HepG2 (cell line): ENCODE measurements around the gene RFXANK. TPM values are rescaled to one million over a fixed set of nuclear protein-coding genes. Genes with fewer than 3 reads are reported as not detected.

ENCODE experiments used
- AKAP8 ChIP-seq: sonication (generic); formaldehyde crosslinking; IDR thresholded peaks from 2 replicates; pipeline ENCODE4 v1.5.1; 2020; ENCODE audit warnings: mild to moderate bottlenecking, missing genetic modification reagents
- ARNTL ChIP-seq: sonication (generic); formaldehyde crosslinking; IDR thresholded peaks from 2 replicates; pipeline ENCODE4 v1.4.0; 2020; ENCODE audit warnings: mild to moderate bottlenecking, missing genetic modification reagents
- ATF1 ChIP-seq: IDR thresholded peaks from 2 replicates; pipeline ENCODE4 v1.6.1; 2016; ENCODE audit warnings: mild to moderate bottlenecking, control low read depth
- CENPX ChIP-seq: sonication (generic); formaldehyde crosslinking; IDR thresholded peaks from 2 replicates; pipeline ENCODE4 v1.9.0; 2021; ENCODE audit warnings: mild to moderate bottlenecking, missing genetic modification reagents, moderate library complexity
- ESRRA ChIP-seq: sonication (generic); formaldehyde crosslinking; IDR thresholded peaks from 2 replicates; pipeline ENCODE4 v1.5.1; 2020; ENCODE audit warnings: mild to moderate bottlenecking, low read depth, missing genetic modification reagents
- GABPA ChIP-seq, 2 experiments: IDR thresholded peaks; 2 replicates each; pipeline ENCODE4 v1.6.1; 2011 to 2016; ENCODE audit warnings: low read depth in 2 of 2, low read length in 1 of 2, missing biosample characterization in 1 of 2, missing genetic modification characterization in 1 of 2
- GZF1 ChIP-seq: sonication (generic); formaldehyde crosslinking; IDR thresholded peaks from 2 replicates; pipeline ENCODE4 v1.5.1; 2020; ENCODE audit warnings: mild to moderate bottlenecking, missing genetic modification reagents
- HDAC6 ChIP-seq: fragments of 200-600 bp; sonication (generic); IDR thresholded peaks from 2 replicates; pipeline ENCODE4 v1.7.0; 2017; ENCODE audit warnings: mild to moderate bottlenecking, antibody characterized with exemption, low read length, low read depth
- HNRNPK ChIP-seq: fragments of 200-400 bp; formaldehyde crosslinking; IDR thresholded peaks from 2 replicates; pipeline ENCODE4 v1.6.1; 2018; ENCODE audit warnings: low read length, low read depth, moderate library complexity, mild to moderate bottlenecking; ENCODE audit not compliant: poor library complexity, severe bottlenecking
- MEIS1 ChIP-seq: sonication (generic); formaldehyde crosslinking; IDR thresholded peaks from 2 replicates; pipeline ENCODE4 v1.9.0; 2021; ENCODE audit warnings: mild to moderate bottlenecking, missing genetic modification reagents, moderate library complexity, borderline replicate concordance
- SAFB2 ChIP-seq: sonication (generic); formaldehyde crosslinking; IDR thresholded peaks from 2 replicates; pipeline ENCODE4 v1.5.1; 2020; ENCODE audit warnings: missing genetic modification reagents, low read depth, mild to moderate bottlenecking, borderline replicate concordance
- SIX4 ChIP-seq: sonication (generic); formaldehyde crosslinking; IDR thresholded peaks from 2 replicates; pipeline ENCODE4 v1.4.0; 2020; ENCODE audit warnings: missing genetic modification reagents
- SP5 ChIP-seq: IDR thresholded peaks from 2 replicates; pipeline ENCODE4 v1.6.1; 2016; ENCODE audit warnings: low read depth, borderline replicate concordance
- XBP1 ChIP-seq: sonication (generic); formaldehyde crosslinking; IDR thresholded peaks from 2 replicates; pipeline ENCODE4 v1.5.0; 2020; ENCODE audit warnings: missing genetic modification reagents
- ZFP37 ChIP-seq: sonication (generic); formaldehyde crosslinking; IDR thresholded peaks from 2 replicates; pipeline ENCODE4 v1.4.0; 2020; ENCODE audit warnings: missing genetic modification reagents, borderline replicate concordance
- ZNF281 ChIP-seq: sonication (generic); formaldehyde crosslinking; IDR thresholded peaks from 2 replicates; pipeline ENCODE4 v1.4.0; 2020; ENCODE audit warnings: missing genetic modification reagents, borderline replicate concordance
- ZNF333 ChIP-seq: sonication (generic); formaldehyde crosslinking; IDR thresholded peaks from 2 replicates; pipeline ENCODE4 v1.4.0; 2020; ENCODE audit warnings: mild to moderate bottlenecking, missing genetic modification reagents, borderline replicate concordance
- ZNF367 ChIP-seq: sonication (generic); formaldehyde crosslinking; IDR thresholded peaks from 2 replicates; pipeline ENCODE4 v1.4.0; 2020; ENCODE audit warnings: missing genetic modification reagents, borderline replicate concordance
- ZNF607 ChIP-seq: sonication (generic); formaldehyde crosslinking; IDR thresholded peaks from 2 replicates; pipeline ENCODE4 v1.5.1; 2020; ENCODE audit warnings: missing genetic modification reagents, mild to moderate bottlenecking, borderline replicate concordance
- ZNF619 ChIP-seq: sonication (generic); formaldehyde crosslinking; IDR thresholded peaks from 2 replicates; pipeline ENCODE4 v1.4.0; 2020; ENCODE audit warnings: mild to moderate bottlenecking, missing genetic modification reagents
- ZNF792 ChIP-seq: IDR thresholded peaks from 2 replicates; pipeline ENCODE4 v1.6.1; 2016
- ZNF850 ChIP-seq: sonication (generic); formaldehyde crosslinking; conservative IDR thresholded peaks from 2 replicates; pipeline ENCODE4 v1.9.0; 2021; ENCODE audit warnings: mild to moderate bottlenecking, missing genetic modification reagents
- polyA plus RNA-seq, 8 experiments: library from polyadenylated mRNA; depleted of rRNA in 3 of 8; stranded (reverse) in 7 of 8; unstranded in 1 of 8; fragments of >200 nt; fragmentation: Illumina TruSeq in 4 of 8; extraction: Trizol in 4 of 8; gene quantifications; 2 replicates each; pipeline versions ENCODE4 v1.2.1 to v1.2.3, GENCODE V29; 2011 to 2016; ENCODE audit warnings: low read depth in 4 of 8, missing spikeins in 1 of 8, mixed read lengths in 1 of 8; ENCODE audit not compliant: insufficient read depth in 1 of 8
- total RNA-seq, 5 experiments: library from RNA; depleted of rRNA; stranded (reverse); fragments of >200 nt; fragmentation: Illumina TruSeq; extraction: Trizol; gene quantifications; 2 replicates each; pipeline ENCODE4 v1.2.3, GENCODE V29; 2016; ENCODE audit warnings: low read depth in 1 of 5
- TF ChIP-seq, protein P1 (sequence below): sonication (generic); formaldehyde crosslinking; IDR thresholded peaks from 2 replicates; pipeline ENCODE4 v1.4.0; 2020; ENCODE audit warnings: missing genetic modification reagents
- TF ChIP-seq, protein P2 (sequence below): IDR thresholded peaks from 2 replicates; pipeline ENCODE4 v1.6.1; 2012; ENCODE audit warnings: low read depth, low read length, improper control_type of control experiment

Gene RFXANK
- total and polyA plus RNA-seq, 2 of the 13 experiments (the other 11 are each of a cell fraction or from before 2014, with no cell fraction given) = 49.9 to 80.7 TPM

DNA sequence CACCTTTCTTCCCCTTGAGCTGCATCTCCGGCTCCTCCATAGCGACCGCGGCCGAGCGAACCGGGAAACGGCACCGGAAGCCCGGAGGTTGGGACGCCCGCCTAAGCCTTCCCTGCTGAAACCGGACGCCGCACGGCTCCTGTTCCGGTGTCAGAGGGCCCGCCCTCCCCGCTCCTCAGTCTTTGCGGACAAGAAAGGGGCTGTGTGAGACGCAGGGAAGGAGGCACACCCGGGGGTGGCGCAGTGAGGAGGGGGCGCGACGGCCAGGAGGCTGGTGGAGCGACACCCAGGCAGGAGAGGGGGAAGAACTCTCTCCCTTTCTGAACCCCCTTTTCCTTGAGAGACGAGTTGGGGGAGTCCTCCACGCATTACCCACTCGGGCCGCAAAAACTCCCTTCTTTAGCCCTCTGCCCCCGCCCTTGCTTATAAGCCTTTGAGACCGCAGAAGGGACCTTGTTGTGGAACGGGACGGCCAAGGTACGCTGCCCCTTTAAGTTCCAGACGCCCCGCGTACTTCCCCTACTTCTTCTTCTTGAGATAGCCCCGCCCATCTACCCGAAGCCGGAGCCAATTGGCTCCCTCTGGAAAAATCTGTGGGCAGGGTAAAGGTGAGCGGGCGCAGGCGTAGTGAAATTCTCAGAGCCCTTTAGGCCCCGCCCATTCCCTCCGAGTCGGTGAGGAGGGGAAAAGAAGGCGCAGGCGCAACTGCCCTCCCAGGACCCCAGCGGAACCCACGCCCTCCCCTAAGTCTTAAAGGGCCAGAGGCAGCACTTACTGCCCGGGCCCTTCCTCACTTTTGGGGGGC lies at the start of gene RFXANK, which contains the start of gene BORCS8 (continued):
- TF ChIP-seq HNRNPK = peak; percentile 27
- TF ChIP-seq ZNF333 (CRISPR knock-in tag) = peak; percentile 58; the same call in 1 of the 2 replicates
- TF ChIP-seq SIX4 (CRISPR knock-in tag) = peak; percentile 61; the same call in 1 of the 2 replicates
- no peak for TF ChIP-seq ZFP37 (CRISPR knock-in tag)
- TF ChIP-seq ZNF792 (CRISPR knock-in tag) = peak; percentile 80
- no peak for TF ChIP-seq HDAC6
- TF ChIP-seq, protein P1, sequence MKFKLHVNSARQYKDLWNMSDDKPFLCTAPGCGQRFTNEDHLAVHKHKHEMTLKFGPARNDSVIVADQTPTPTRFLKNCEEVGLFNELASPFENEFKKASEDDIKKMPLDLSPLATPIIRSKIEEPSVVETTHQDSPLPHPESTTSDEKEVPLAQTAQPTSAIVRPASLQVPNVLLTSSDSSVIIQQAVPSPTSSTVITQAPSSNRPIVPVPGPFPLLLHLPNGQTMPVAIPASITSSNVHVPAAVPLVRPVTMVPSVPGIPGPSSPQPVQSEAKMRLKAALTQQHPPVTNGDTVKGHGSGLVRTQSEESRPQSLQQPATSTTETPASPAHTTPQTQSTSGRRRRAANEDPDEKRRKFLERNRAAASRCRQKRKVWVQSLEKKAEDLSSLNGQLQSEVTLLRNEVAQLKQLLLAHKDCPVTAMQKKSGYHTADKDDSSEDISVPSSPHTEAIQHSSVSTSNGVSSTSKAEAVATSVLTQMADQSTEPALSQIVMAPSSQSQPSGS (CRISPR knock-in tag) = peak; percentile 76; the same call in 1 of the 2 replicates
- peak; percentile 88 for TF ChIP-seq MEIS1 (CRISPR knock-in tag)
- no peak; the same call in 1 of the 2 replicates for TF ChIP-seq ZNF367 (CRISPR knock-in tag)
- TF ChIP-seq AKAP8 (CRISPR knock-in tag) = peak; percentile 63; the same call in 1 of the 2 replicates
- peak; percentile 91; the same call in 1 of the 2 replicates for TF ChIP-seq ZNF850
- 0 out of 2 replicates have a peak, but pooled peaks have one; percentile 37 for TF ChIP-seq ARNTL (CRISPR knock-in tag)
- TF ChIP-seq GABPA (IDR thresholded peaks at IDR 0.05; ENCODE audit: low read depth, low read length) = peak; percentile 99
- TF ChIP-seq GABPA (CRISPR knock-in tag; IDR thresholded peaks at IDR 0.05; ENCODE audit: low read depth) = peak; percentile 99
- TF ChIP-seq XBP1 (CRISPR knock-in tag) = no peak
- TF ChIP-seq ZNF607 (CRISPR knock-in tag) = peak; percentile 71
- no peak for TF ChIP-seq ZNF619
- TF ChIP-seq ESRRA (CRISPR knock-in tag) = peak; percentile 71; the same call in 1 of the 2 replicates
- peak; percentile 24; the same call in 1 of the 2 replicates for TF ChIP-seq SP5
- no peak for TF ChIP-seq ATF1 (CRISPR knock-in tag)
- TF ChIP-seq, protein P2, sequence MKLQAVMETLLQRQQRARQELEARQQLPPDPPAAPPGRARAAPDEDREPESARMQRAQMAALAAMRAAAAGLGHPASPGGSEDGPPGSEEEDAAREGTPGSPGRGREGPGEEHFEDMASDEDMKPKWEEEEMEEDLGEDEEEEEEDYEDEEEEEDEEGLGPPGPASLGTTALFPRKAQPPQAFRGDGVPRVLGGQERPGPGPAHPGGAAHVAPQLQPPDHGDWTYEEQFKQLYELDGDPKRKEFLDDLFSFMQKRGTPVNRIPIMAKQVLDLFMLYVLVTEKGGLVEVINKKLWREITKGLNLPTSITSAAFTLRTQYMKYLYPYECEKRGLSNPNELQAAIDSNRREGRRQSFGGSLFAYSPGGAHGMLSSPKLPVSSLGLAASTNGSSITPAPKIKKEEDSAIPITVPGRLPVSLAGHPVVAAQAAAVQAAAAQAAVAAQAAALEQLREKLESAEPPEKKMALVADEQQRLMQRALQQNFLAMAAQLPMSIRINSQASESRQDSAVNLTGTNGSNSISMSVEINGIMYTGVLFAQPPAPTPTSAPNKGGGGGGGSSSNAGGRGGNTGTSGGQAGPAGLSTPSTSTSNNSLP = peak; percentile 24; the same call in 1 of the 2 replicates
- TF ChIP-seq ZNF281 (CRISPR knock-in tag) = 0 out of 2 replicates have a peak, but pooled peaks have one; percentile 23
- TF ChIP-seq SAFB2 = peak; percentile 65; the same call in 1 of the 2 replicates
- no peak for TF ChIP-seq CENPX (CRISPR knock-in tag)
- no peak; the same call in 1 of the 2 replicates for TF ChIP-seq GZF1 (CRISPR knock-in tag)
